Keratinocyte (primary cell): ENCODE measurements around the gene IFNAR2. TPM values are rescaled to one million over a fixed set of nuclear protein-coding genes. Genes with fewer than 3 reads are reported as not detected.
"Not testable (repeated sequence)": the region's sequence is repeated elsewhere in the genome, so short reads cannot be mapped to it uniquely, and the experiment has no call there.

Source experiments
- DNase-seq: peaks from one replicate; pipeline ENCODE4 v3.0.0-alpha.2; 2011; ENCODE audit warnings: low read depth, missing footprints, low spot score
- FAIRE-seq: peaks from 2 replicates; lab custom pipeline; 2011; peaks lifted over from hg19 to GRCh38; lab: Jason Lieb, UNC
- H2AFZ ChIP-seq: 2 replicates; pipeline ENCODE4 v1.6.0; 2012; ENCODE audit warnings: low read length, control low read depth, inconsistent platforms; ENCODE audit not compliant: control insufficient read depth
- H3K27ac ChIP-seq: 2 replicates; pipeline ENCODE4 v1.5.1; 2011; ENCODE audit warnings: low read length; ENCODE audit not compliant: control insufficient read depth, insufficient read depth
- H3K27me3 ChIP-seq: 3 replicates; pipeline ENCODE4 v1.6.0; 2011; ENCODE audit warnings: low read length; ENCODE audit not compliant: control insufficient read depth, insufficient read depth; ENCODE audit errors: extremely low read depth
- H3K36me3 ChIP-seq, 2 experiments: 2 replicates in 1 of 2; 3 replicates in 1 of 2; pipeline ENCODE4 v1.5.1; 2011; ENCODE audit warnings: low read length in 2 of 2, mild to moderate bottlenecking in 1 of 2; ENCODE audit not compliant: control insufficient read depth in 2 of 2, insufficient read depth in 2 of 2; ENCODE audit errors: extremely low read depth in 1 of 2
- H3K4me1 ChIP-seq: 3 replicates; pipeline ENCODE4 v1.5.1; 2011; ENCODE audit warnings: low read length; ENCODE audit not compliant: control insufficient read depth, insufficient read depth; ENCODE audit errors: extremely low read depth
- H3K4me2 ChIP-seq: 3 replicates; pipeline ENCODE4 v1.6.0; 2011; ENCODE audit warnings: low read depth, low read length; ENCODE audit not compliant: control insufficient read depth, insufficient read depth; ENCODE audit errors: extremely low read depth
- H3K4me3 ChIP-seq, 3 experiments: fragments of 200-600 bp in 1 of 3; sonication (generic) in 1 of 3; 2 replicates in 2 of 3; 3 replicates in 1 of 3; pipeline ENCODE4 v1.5.1; 2011 to 2016; ENCODE audit warnings: low read length in 3 of 3, mild to moderate bottlenecking in 3 of 3, control low read depth in 2 of 3, inconsistent platforms in 1 of 3, low read depth in 1 of 3, mixed read lengths in 1 of 3, mixed run types in 1 of 3, moderate library complexity in 1 of 3; ENCODE audit not compliant: control insufficient read depth in 2 of 3, insufficient read depth in 2 of 3; ENCODE audit errors: extremely low read depth in 1 of 3
- H3K79me2 ChIP-seq: 2 replicates; pipeline ENCODE4 v1.6.0; 2012; ENCODE audit warnings: low read length; ENCODE audit not compliant: control insufficient read depth, insufficient read depth
- H3K9ac ChIP-seq: 3 replicates; pipeline ENCODE4 v1.6.0; 2011; ENCODE audit warnings: low read length; ENCODE audit not compliant: control insufficient read depth, insufficient read depth; ENCODE audit errors: extremely low read depth
- H3K9me1 ChIP-seq: 3 replicates; pipeline ENCODE4 v1.6.0; 2011; ENCODE audit warnings: low read length; ENCODE audit not compliant: control insufficient read depth, insufficient read depth; ENCODE audit errors: extremely low read depth
- H3K9me3 ChIP-seq: 2 replicates; pipeline ENCODE4 v1.5.1; 2012; ENCODE audit warnings: low read depth, low read length; ENCODE audit not compliant: control insufficient read depth
- H4K20me1 ChIP-seq: 3 replicates; pipeline ENCODE4 v1.6.0; 2011; ENCODE audit warnings: low read length; ENCODE audit not compliant: control insufficient read depth, insufficient read depth; ENCODE audit errors: extremely low read depth
- EZH2 ChIP-seq: IDR thresholded peaks from one replicate; pipeline ENCODE4 v1.6.1; 2012; ENCODE audit warnings: inconsistent platforms, mild to moderate bottlenecking, low read length, moderate library complexity
- dilution Hi-C: fragments of 300-500 bp; cut with MboI; formaldehyde crosslinking; loops from one replicate; pipeline ENCODE4 v1.7.0; 2020; ENCODE audit warnings: low sequenced_read_pairs; ENCODE audit not compliant: extremely low pct_ligation_motif_present
- polyA plus RNA-seq, 5 experiments: library from polyadenylated mRNA; depleted of rRNA in 3 of 5; stranded (reverse) in 3 of 5; stranded (forward) in 1 of 5; unstranded in 1 of 5; fragments of >200 nt; gene quantifications; 1 replicate in 1 of 5; 2 replicates in 3 of 5; 3 replicates in 1 of 5; pipeline versions ENCODE4 v1.2.1 to v1.2.3, GENCODE V29; 2011 to 2012; ENCODE audit warnings: missing spikeins in 2 of 5, low read depth in 1 of 5, low replicate concordance in 1 of 5
- TF ChIP-seq, protein P1 (sequence below), 3 experiments: IDR thresholded peaks in 1 of 3; conservative IDR thresholded peaks in 1 of 3; optimal IDR thresholded peaks in 1 of 3; 2 replicates in 2 of 3; 3 replicates in 1 of 3; pipeline versions ENCODE3 to v1.5.1; 2011; ENCODE audit warnings: low read length in 3 of 3, mild to moderate bottlenecking in 3 of 3, moderate library complexity in 2 of 3, control low read depth in 1 of 3, inconsistent platforms in 1 of 3; ENCODE audit not compliant: insufficient read depth in 2 of 3; ENCODE audit errors: extremely low read depth in 1 of 3

Gene IFNAR2
- polyA plus RNA-seq, 1 donor (not counting 4 experiments of a cell fraction or from before 2014, with no cell fraction given), result 23.0 TPM

GRCh38 chr21:33219954-33220353 lies 9.8 kb upstream of the IFNAR2 start:
- H3K27me3 ChIP-seq, result no peaks in the 10 kb centered on the region
- H2AFZ ChIP-seq, result no peak overlapping the region
- FAIRE-seq (no peak), DNase-seq (no peak)
- no peak overlapping the region for H3K4me3 ChIP-seq
- no peak overlapping the region for H3K27ac ChIP-seq
- H3K9ac ChIP-seq, result no peak overlapping the region
- H3K79me2 ChIP-seq, result no peaks in the 10 kb centered on the region
- dilution Hi-C loops, result no loop called here
- no peaks in the 10 kb centered on the region for H3K9me1 ChIP-seq
- H3K4me2 ChIP-seq, result no peak overlapping the region
- H3K36me3 ChIP-seq, result no peaks in the 10 kb centered on the region
- peaks cover 13% of the 10 kb centered on the region for H3K4me1 ChIP-seq
- no peaks in the 10 kb centered on the region for H3K9me3 ChIP-seq
- TF ChIP-seq, protein P1, sequence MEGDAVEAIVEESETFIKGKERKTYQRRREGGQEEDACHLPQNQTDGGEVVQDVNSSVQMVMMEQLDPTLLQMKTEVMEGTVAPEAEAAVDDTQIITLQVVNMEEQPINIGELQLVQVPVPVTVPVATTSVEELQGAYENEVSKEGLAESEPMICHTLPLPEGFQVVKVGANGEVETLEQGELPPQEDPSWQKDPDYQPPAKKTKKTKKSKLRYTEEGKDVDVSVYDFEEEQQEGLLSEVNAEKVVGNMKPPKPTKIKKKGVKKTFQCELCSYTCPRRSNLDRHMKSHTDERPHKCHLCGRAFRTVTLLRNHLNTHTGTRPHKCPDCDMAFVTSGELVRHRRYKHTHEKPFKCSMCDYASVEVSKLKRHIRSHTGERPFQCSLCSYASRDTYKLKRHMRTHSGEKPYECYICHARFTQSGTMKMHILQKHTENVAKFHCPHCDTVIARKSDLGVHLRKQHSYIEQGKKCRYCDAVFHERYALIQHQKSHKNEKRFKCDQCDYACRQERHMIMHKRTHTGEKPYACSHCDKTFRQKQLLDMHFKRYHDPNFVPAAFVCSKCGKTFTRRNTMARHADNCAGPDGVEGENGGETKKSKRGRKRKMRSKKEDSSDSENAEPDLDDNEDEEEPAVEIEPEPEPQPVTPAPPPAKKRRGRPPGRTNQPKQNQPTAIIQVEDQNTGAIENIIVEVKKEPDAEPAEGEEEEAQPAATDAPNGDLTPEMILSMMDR (optimal IDR thresholded peaks at IDR 0.05 in 1 of 3, IDR thresholded peaks at IDR 0.05 in 1 of 3, conservative IDR thresholded peaks at IDR 0.05 in 1 of 3; ENCODE audit: extremely low read depth in 1 of 3, insufficient read depth in 2 of 3, low read length in 3 of 3), result no peak
- no peak for TF ChIP-seq EZH2
- H4K20me1 ChIP-seq, result no peaks in the 10 kb centered on the region

DNA sequence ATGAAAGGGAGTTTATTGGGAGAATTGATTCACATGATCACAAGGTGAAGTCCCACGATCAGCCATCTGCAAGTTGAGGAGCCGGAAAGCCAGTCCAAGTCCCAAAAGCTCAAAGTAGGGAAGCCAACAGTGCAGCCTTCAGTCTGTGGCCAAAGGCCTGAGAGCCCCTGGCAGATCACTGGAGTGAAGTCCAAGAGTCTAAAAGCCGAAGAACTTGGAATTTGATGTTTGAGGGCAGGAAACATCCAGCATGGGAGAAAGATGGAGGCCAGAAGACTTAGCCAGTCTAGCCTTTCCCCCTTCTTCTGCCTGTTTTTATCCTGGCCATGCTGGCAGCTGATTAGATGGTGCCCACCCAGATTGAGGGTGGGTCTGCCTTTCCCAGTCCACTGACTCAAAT lies 4.4 kb upstream of the IFNAR2 start:
- DNase-seq, H3K4me1 ChIP-seq, H2AFZ ChIP-seq, H4K20me1 ChIP-seq, H3K27me3 ChIP-seq, H3K9me1 ChIP-seq, H3K4me2 ChIP-seq, H3K4me3 ChIP-seq, FAIRE-seq, H3K9me3 ChIP-seq, H3K79me2 ChIP-seq, H3K27ac ChIP-seq, H3K36me3 ChIP-seq, dilution Hi-C loops, H3K9ac ChIP-seq: not testable (repeated sequence)

GRCh38 chr21:33228455-33228854 lies 1.3 kb upstream of the IFNAR2 start:
- no peaks in the 10 kb centered on the region for H3K9me3 ChIP-seq
- FAIRE-seq (no peak), DNase-seq (no peak)
- H2AFZ ChIP-seq, result no peak overlapping the region
- no peak overlapping the region for H3K9ac ChIP-seq
- no peak overlapping the region for H3K4me3 ChIP-seq
- H3K4me2 ChIP-seq, result no peak overlapping the region
- H4K20me1 ChIP-seq, result no peaks in the 10 kb centered on the region
- no peak overlapping the region for H3K27ac ChIP-seq
- peaks cover 9% of the 10 kb centered on the region for H3K4me1 ChIP-seq
- no peaks in the 10 kb centered on the region for H3K36me3 ChIP-seq
- H3K9me1 ChIP-seq, result no peaks in the 10 kb centered on the region
- TF ChIP-seq, protein P1 (optimal IDR thresholded peaks at IDR 0.05 in 1 of 3, IDR thresholded peaks at IDR 0.05 in 1 of 3, conservative IDR thresholded peaks at IDR 0.05 in 1 of 3; ENCODE audit: extremely low read depth in 1 of 3, insufficient read depth in 2 of 3, low read length in 3 of 3), result no peak
- no peak for TF ChIP-seq EZH2
- peaks cover 16% of the 10 kb centered on the region for H3K79me2 ChIP-seq
- H3K27me3 ChIP-seq, result no peaks in the 10 kb centered on the region
- dilution Hi-C loops, result no loop called here
